GM11168 (cell line): ENCODE results near the gene ADCYAP1.

Experiments
- in situ Hi-C: fragments of 300-500 bp; cut with MboI; formaldehyde crosslinking; loops from one replicate; pipeline ENCODE4 v1.12.0; 2022; ENCODE audit warnings: low sequenced_read_pairs; ENCODE audit not compliant: unreplicated experiment

The ADCYAP1 gene

DNA sequence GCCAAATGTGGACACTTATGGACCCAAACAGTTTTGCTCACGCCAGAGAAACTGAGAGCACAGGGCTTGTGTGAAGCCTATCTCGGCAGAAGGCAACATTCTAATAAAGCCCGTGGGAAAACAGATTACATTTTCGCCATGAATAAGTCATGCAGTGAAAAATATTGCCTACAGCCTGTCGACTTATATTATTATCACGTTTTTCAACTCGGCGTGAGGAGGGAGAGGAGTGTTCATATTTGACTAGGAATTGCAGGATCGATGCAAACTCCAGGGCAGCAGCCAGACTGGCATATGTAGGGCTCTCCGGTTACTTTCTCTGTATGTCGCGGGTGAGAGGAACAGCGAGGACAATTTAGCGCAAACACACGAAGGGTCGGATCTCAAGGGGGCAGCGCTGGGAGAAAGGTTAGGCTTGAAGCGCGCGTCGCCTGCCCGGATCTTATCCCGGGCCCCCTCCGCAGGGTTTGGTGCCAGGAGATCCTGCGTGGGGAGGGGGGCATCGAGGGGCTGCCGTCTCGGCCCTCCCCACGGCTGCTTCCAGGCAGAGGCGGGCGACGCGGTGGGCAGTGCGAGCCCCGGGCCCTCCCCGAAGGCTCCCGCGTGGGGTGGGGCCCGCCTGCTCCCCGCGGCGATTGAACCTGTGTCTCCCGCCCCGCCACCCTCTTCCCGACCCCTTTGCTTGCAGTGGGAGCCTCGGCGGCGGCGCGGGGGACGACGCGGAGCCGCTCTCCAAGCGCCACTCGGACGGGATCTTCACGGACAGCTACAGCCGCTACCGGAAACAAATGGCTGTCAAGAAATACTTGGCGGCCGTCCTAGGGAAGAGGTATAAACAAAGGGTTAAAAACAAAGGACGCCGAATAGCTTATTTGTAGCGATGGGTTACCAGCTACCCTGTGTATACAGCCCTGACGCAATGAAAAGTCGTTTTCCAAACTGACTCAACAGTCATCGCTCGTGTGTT is 4.4 kb downstream of the ADCYAP1 start:
- in situ Hi-C loops: no loop called here

DNA sequence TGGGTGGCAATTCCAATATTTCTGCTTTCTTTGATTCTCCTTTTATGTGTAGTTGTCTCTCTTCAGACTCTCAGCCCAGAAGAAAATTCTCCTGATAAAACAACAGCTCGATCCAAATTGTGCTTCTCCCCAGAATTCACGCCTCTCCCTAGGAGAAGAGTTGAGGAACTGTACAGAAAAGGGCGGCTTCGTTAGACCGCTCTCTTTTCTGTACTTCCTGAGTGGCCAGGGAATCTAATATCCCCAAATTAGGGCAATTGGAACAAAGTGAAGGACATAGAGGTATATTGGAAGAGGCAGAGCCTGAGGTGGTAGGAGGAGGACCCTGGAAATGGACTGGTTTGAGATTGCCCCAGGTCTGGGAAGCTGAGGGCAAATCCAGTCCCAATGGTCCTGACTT is 5.6 kb downstream of the ADCYAP1 start:
- in situ Hi-C loops: no loop called here

DNA sequence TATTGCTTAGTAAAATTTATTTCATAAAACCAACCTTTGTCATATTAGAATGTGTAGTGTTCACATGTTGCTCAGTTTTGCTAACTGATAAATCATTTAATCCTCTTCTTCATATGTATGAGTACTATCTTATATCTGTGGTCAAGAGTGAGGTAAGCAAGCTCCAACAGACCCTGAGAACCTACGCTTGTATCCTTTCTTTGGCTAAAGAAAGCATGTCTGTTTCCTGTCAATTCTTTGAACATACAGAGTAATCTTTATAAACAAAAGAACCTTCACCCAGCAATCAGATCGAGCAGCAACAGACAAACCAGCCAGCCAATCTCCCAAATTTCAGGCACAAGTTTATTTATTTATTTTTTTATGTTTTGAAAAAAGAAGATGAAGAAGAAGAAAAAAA is 6.4 kb downstream of the ADCYAP1 start:
- in situ Hi-C loops: no loop called here

DNA sequence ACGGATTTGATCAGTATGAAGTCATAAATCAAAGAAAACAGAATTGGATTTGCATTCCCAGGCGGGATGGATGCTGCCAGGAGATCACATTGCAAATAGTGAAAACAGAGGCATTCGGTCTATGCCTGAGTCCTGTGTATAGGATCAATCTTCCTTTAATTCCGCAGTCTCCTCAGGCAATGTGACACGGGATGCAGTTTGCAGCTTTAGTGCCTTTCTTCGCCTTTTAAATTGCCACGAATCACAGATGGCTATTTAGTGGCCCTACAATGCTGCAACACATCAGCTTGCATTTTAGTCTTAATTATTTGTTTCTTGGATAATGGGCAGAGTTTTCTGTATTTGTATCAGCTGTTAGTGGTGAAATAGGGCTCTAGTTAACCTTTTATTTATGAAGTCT is 6.8 kb downstream of the ADCYAP1 start:
- in situ Hi-C loops: no loop called here

DNA sequence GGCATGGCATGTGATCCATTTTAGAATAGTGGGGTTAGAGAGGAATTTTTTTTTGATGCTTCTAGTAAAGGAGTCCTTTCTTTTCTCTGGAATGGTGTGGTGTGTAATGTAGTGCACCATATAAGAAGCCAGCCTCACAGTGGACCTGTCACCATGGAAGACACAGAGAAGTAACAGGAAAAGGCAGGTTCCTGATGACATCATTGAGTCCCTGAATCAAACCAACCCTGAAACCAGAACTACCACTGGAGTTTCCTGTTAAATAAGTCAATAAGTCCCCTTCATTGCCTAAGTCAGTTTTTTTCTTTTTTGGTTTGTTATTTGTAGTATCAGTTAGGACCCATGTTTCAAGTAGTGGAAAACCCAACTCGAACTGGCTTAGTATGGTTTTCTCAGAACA is 11.9 kb downstream of the ADCYAP1 start:
- in situ Hi-C loops: no loop called here

DNA sequence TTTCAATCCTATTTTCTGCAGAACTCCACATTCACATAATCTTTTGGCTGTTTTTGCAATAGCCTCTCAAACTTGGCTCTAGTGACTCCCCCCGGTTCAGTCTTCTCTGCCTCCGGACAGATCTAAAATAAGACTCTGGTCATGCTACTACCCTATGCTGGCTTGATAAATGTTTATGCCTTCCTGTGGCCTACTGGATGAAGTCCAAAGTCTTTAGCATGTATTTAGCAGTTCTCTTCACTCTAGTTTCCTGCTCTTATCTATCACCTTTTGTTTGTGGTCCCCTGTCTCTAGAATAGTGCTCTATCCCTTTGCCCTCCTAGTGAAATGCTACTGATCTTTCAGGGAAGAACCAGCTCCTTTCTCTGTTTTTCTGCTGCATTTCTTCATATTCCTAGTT is 14.4 kb downstream of the ADCYAP1 start:
- in situ Hi-C loops: no loop called here

DNA sequence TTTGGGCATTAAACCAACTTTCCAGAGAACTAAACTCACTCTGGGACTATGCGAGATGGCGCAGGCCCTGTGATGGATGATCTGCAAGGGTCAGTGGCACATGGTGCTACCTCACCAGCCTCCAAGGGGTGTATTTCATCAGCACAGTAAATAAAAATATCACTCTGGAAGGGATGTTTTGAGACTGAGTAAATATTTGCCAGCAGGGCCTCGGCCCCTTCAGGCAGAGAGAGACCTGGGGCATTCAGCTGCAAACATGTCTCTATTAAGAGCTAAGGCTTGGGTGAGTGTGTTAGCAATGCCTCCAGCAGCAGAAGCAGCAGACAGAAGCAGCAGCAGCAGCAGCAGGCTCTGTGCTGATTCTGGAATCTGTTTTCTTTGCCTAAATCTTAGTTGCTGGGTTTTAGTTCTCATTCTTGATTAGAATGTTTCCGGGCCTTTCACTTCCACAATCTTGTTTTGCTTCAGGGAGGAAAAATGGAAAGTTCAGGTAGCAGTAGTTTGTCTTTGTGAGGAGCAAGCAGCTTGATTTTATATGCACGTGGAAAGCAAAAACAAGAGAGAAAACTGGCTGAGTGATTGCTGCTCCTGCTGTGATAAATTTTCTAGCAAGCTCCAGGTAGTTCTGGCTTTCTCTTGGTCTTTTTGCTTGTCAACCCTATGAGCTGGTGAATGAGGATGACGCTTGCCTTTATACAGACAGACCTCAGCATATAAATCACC is 18.6 kb downstream of the ADCYAP1 start:
- in situ Hi-C loops: no loop called here

DNA sequence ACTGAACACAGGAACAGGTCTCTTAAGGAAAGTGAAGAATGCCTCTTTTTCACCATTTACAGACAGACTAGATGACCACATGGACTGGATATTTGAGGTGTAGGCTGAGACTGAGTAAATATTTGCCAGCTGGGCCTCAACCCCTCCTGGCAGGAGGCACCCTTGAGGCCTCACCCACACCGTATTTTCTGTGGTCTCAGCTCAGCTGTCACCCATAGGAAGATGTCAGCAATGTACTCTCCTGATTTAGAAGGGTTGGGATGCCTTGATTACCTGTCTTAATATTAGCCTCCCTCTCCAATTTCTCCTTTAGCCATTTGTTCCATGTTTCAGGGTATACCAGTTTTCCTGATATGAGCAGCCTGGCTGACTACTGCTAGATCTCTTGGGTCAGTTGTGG is 20.3 kb downstream of the ADCYAP1 start:
- in situ Hi-C loops: no loop called here

DNA sequence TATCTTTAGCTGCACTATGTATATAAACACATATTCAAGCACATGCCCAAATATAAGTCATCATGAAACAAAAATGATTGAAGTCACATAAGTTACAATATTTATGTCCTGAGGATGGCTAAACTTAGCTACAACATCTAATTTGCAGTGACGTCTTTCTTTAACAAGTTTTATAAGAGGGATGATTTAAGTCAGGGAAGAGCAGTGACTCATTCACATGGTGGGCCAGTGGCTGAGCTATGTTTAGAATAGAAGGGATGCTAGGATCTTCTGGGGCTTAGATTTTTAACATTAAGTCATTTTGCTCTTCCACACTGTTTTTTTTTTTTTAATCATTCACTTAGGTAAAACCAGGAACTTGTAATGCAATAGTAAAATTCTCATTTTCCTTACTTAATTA is 22.3 kb downstream of the ADCYAP1 start:
- in situ Hi-C loops: no loop called here

DNA sequence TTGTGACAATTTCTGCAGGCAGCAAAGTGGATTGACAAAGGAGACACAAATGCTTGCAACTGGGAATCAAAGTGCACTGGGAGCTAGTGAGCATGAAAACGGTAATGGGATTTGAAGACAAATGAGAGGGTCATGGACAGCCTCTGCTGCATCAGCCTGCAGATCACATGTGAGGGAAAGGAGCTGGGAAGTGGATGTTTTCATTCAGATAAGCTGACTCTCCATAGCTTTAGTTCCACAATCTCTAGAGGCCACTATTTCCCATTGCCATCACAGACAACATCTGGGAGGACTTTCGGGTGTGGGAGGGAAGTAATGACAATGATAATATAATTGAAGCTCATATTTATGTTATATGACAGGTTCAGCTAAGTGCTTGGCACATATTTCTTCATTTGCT is 28.4 kb downstream of the ADCYAP1 start:
- in situ Hi-C loops: no loop called here

DNA sequence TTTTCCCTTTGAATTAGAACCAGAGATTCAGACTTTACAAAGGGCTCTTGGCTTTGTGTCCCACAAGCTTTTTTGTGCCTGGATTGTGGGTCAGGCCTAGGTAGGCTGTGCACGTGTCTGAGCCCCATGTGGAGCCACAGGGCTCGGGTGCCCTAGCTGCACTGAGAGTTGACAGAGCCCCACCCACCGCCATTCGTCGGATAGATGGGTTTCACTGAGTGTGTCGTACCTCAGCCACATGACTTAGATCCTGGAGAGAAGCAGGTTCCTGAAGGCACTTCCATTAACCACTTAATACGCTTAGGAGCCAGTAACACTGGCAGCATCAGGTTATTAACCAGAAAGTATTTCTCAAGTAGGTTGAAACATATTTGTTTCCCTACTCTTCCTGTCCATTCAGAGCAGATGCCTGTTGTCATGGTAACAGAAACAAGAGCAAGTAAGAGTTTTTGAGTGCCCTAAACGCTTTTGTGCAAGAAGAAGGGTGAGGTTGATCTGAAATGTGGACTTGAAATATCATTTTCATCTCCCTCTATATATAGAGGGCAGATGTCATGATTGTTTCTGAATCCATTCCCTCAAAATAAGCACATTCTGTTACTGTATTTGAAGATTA is 30.0 kb downstream of the ADCYAP1 start:
- in situ Hi-C loops: no loop called here

DNA sequence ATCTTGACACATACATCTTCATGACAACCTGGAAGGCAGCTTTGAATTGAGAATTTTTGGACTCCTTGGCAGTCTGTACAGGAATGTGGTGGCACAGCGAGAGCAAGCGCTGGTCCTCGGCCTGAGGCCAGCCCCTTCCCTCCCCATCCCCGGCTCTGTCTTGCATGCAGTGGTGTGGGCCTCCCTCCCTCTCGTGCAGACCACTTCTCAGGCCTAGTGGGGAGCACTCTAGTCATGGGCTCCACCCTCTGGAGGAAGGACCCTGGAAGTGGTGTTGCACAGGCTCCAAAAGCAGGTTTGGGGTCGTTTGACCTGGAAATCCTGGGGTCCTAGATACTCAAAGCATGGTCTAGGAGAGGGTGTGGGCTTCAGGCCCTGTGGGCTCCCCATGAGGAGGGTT is 32.3 kb downstream of the ADCYAP1 start:
- in situ Hi-C loops: no loop called here

DNA sequence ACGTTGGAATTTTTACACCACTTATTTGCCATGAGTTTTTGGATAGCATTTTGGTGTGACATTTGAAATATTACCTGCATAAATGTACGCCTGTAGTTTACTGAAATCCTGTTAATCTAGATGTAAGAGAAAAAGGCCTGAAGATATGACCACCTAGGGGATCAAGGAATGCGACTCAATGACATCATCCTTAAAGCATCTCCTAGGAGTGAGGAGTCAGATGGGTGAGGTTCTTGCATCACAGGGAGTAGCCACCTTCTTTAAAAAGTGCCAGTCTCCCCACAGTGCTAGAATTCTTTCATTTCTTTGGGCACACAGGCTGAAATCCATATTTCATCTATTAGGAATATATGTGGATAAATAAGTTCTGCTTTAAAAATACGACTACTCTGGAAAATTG is 34.5 kb downstream of the ADCYAP1 start:
- in situ Hi-C loops: no loop called here

DNA sequence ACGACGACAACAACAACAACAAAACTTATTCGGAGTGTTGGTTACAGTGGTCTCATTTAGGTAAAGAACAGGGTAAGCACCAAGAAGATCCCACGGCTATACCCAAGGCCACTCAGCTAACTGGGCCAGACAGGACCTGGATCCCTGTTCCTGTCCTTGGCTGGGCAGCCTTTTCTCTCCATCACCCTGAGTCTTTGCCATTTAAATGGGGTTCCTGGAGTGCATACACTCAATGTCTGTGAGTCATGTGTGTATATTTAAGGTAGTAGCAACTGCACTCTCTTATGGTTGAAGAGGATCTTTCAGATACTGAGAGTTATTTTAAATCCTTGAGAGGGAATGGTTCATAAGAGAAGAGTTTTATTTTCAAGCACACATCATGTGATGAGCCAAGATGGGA is 35.3 kb downstream of the ADCYAP1 start:
- in situ Hi-C loops: no loop called here

DNA sequence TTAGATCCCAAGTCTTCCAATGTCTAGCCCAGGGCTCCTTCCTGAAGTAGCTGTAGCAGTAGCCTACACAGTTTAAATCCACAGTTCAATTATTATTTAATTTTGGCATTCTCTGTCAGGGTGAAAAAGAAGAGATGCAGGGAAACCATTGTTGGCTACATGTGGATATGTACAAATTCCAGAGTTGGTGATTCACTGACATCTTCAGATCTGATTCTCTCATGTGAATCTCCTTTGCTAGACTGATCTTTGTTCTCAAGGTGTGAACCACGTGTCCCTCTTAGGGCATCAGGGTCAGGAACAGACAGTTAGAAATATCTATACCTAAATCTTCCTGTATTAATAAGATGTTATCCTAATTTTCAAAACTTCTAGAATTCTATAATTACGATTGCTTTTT is 36.7 kb downstream of the ADCYAP1 start:
- in situ Hi-C loops: no loop called here

DNA sequence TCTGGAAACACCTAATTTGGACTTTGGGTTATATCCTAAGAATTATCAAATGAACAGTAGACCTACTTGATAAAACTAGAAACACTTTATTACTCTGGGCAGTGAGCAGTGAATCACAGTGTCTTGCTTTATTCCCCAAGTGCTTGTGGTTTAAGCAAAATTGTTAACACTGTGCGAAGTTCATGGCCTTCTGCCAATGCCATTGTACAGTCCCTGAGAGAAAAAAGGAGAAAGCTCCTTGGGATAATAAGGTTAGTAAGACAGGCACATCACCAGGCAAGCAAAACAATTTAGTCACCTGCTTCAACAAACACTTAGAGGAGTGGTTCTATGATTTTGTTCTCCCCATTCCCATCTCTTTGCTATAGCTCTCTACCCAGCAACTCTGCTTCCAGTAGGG is 39.8 kb downstream of the ADCYAP1 start:
- in situ Hi-C loops: no loop called here

DNA sequence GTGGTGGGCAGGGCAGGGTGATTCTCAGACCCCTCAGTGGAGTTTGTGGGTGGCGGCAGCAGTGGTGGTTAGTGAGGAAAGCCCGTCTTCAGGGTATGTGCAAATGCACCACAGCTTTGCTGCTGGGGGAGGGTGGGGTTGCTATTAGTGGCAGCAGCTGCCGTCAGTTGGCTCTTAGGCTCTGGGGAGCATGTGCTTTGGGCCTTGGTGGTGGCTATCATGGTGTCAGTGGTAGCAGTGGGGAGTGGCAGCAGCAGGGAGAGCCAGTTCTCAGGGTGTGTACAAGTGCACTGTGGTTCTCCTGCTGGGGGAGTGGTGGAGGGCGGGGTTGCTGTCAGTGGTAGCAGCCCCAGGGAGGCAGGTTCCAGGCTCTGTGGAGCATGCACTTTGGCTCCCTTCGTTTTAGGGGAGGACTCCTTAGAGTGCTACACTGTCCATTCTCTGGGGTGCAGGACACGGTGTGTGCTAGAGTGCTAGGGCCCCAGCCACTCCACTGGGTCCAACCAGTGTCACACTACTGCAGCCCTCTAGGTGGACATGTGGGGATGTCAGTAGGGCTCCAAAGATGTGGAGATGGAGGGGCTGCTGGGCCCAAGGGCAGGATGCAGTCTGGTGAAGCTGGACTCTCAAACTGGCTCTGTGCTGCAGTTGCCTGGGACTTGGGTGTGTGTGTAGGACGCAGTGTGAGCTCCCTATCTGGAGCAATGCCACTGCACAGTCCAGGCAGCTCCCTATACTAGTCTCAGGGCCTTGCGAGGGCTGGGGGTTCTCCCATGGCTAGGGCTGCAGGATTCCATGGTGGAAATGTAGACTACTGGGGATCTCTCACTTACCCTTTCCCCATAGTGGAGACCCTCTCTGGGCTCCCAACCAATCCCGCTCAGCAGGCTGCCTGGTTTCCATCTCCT is 45.3 kb downstream of the ADCYAP1 start:
- in situ Hi-C loops: loop anchor here (25.0 kb wide), 1 partner anchor 88 kb away; no protein-coding TSS in a partner anchor

DNA sequence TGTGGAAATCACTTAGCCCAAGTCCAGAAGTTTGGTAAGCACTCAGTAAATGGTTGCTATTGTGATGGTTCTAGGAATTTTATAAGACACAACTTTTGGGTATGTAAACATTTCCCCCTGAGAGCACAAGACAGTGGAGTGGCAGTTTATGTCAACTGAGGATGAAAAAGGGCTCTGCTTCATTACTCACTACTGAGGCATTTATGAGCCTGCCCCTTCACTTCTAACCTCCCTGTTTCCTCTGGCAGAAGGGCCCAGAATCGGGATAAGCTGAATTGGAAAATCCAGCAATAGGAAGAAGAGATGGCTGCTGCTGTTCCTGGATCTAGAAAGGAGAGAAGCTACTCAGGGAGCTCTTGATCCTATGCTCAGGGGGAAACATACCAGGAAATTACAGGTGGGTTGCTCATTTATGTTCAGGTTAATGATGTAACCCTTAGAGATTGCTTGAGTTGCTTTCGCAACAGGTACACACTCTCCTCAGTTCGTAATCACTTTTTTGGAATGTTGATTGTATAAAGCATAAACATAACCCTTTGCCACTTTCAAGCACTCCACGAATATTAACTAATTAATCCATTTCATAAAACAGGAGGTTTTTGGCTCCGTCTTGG is 46.3 kb downstream of the ADCYAP1 start:
- in situ Hi-C loops: loop anchor here (25.0 kb wide), 1 partner anchor 89 kb away; no protein-coding TSS in a partner anchor

DNA sequence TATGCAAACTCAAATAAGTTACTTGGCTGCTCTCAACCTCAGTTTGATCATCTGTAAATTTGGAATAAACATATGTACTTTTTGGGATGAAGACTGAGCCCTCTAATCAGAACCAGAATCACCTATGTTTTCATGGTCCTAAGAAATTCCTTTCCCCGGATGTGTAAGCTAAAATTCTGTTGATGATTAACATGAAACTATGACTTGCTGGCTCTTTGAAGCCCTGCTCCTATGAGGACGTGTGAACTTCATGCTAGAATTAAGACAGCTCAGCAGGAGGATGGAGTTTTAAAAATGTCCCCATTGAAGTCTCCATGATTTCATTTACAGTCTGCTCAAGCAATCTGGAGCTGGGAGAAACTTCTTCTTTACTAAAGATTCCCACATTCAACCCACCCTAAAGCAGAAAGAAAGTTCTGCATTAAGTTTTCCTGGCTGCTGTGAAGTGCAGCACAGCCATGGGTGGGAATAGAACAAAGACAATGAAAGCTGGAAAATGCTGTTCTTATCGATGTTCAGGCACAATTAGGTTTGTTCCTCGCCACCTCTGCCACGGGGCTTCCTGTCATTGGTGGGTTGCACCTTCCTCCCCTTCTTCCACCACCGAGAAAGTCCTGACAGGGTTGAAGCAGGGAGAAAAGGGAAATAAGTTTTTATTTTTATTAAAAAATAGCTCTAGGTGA is 50.9 kb downstream of the ADCYAP1 start:
- in situ Hi-C loops: loop anchor here (25.0 kb wide), 1 partner anchor 93 kb away; no protein-coding TSS in a partner anchor
